SK-N-SH (cell line): ENCODE data around the gene BRINP1. TPM values are rescaled to one million over a fixed set of nuclear protein-coding genes. Genes with fewer than 3 reads are reported as not detected.

Experiments
- CTCF ChIA-PET: fragments of 300-600, 350-600 bp; formaldehyde crosslinking; extraction: SDS; loops from one replicate; lab custom pipeline; 2021; lab: Yijun Ruan, JAX
- POLR2A ChIA-PET: fragments of 350-600 bp; sonication (Branson Sonifier 250); formaldehyde crosslinking; extraction: SDS; loops from one replicate; lab custom pipeline; 2020; ENCODE audit warnings: antibody characterized with exemption, inconsistent platforms; lab: Yijun Ruan, JAX
- DNase-seq: peaks from one replicate; pipeline ENCODE4 v3.0.0; 2012
- H2AFZ ChIP-seq: fragments of 200-600 bp; sonication (generic); 2 replicates; pipeline ENCODE4 v1.8.1; 2016; ENCODE audit warnings: antibody characterized with exemption, mild to moderate bottlenecking, low read depth
- H3F3A ChIP-seq: fragments of 200-600 bp; sonication (generic); replicated peaks from 2 replicates; pipeline ENCODE3; 2016; ENCODE audit warnings: antibody characterized with exemption, mild to moderate bottlenecking; ENCODE audit not compliant: insufficient read depth
- H3K27ac ChIP-seq, 2 experiments: fragments of 200-500 bp in 1 of 2; fragments of 200-600 bp in 1 of 2; sonication (Bioruptor generic) in 1 of 2; sonication (generic), shearing (Covaris generic) in 1 of 2; 2 replicates each; pipeline versions ENCODE4 v1.5.1 to v1.6.1; 2014 to 2016; ENCODE audit warnings: low read depth in 2 of 2, inconsistent platforms in 1 of 2, low read length in 1 of 2, mild to moderate bottlenecking in 1 of 2, mixed read lengths in 1 of 2
- H3K27me3 ChIP-seq: fragments of 200-600 bp; sonication (generic), shearing (Covaris generic); 2 replicates; pipeline ENCODE4 v1.6.1; 2016; ENCODE audit warnings: mixed run types; ENCODE audit not compliant: insufficient read depth
- H3K36me3 ChIP-seq, 2 experiments: fragments of 200-500 bp in 1 of 2; fragments of 200-600 bp in 1 of 2; sonication (Bioruptor generic) in 1 of 2; sonication (generic) in 1 of 2; replicated peaks in 1 of 2; 2 replicates each; pipeline versions ENCODE3 to v1.5.1; 2014 to 2016; ENCODE audit warnings: low read length in 1 of 2, mild to moderate bottlenecking in 1 of 2; ENCODE audit not compliant: insufficient read depth in 2 of 2, control insufficient read depth in 1 of 2
- H3K4me1 ChIP-seq, 2 experiments: fragments of 200-500 bp in 1 of 2; fragments of 200-600 bp in 1 of 2; sonication (Bioruptor generic) in 1 of 2; sonication (generic), shearing (Covaris generic) in 1 of 2; 2 replicates each; pipeline versions ENCODE4 v1.5.1 to v1.6.1; 2014 to 2016; ENCODE audit warnings: low read depth in 1 of 2, low read length in 1 of 2, mixed run types in 1 of 2; ENCODE audit not compliant: insufficient read depth in 2 of 2, control insufficient read depth in 1 of 2
- H3K4me2 ChIP-seq: fragments of 200-600 bp; sonication (generic), shearing (Covaris generic); 2 replicates; pipeline ENCODE4 v1.6.1; 2017; ENCODE audit warnings: mixed run types
- H3K4me3 ChIP-seq, 2 experiments: fragments of 200-500 bp in 1 of 2; fragments of 200-600 bp in 1 of 2; sonication (Bioruptor generic) in 1 of 2; sonication (generic), shearing (Covaris generic) in 1 of 2; 2 replicates each; pipeline versions ENCODE4 v1.5.1 to v1.8.1; 2014 to 2016; ENCODE audit warnings: low read depth in 2 of 2, inconsistent platforms in 1 of 2, low read length in 1 of 2, mild to moderate bottlenecking in 1 of 2, mixed read lengths in 1 of 2, moderate library complexity in 1 of 2
- H3K79me2 ChIP-seq: fragments of 200-600 bp; sonication (generic); 2 replicates; pipeline ENCODE4 v1.8.1; 2017; ENCODE audit warnings: mild to moderate bottlenecking; ENCODE audit not compliant: insufficient read depth
- H3K9ac ChIP-seq: fragments of 200-600 bp; sonication (generic); 2 replicates; pipeline ENCODE4 v1.6.1; 2017; ENCODE audit warnings: mixed run types
- H3K9me2 ChIP-seq: fragments of 200-600 bp; sonication (generic); 2 replicates; pipeline ENCODE4 v1.6.1; 2017; ENCODE audit warnings: mixed run types
- H3K9me3 ChIP-seq: fragments of 200-600 bp; sonication (generic); 2 replicates; pipeline ENCODE4 v1.6.1; 2017; ENCODE audit warnings: mixed run types, mild to moderate bottlenecking, moderate library complexity
- H4K20me1 ChIP-seq: fragments of 200-600 bp; sonication (generic); 2 replicates; pipeline ENCODE4 v1.6.1; 2017; ENCODE audit warnings: mild to moderate bottlenecking, mixed run types; ENCODE audit not compliant: insufficient read depth
- CHD2 ChIP-seq: fragments of 150-350 bp; IDR thresholded peaks from 2 replicates; pipeline ENCODE4 v1.6.1; 2018; ENCODE audit warnings: low read length; ENCODE audit not compliant: partially characterized antibody
- ELF1 ChIP-seq: IDR thresholded peaks from 2 replicates; pipeline ENCODE4 v1.4.0; 2012
- EZH2phosphoT487 ChIP-seq: fragments of 200-600 bp; sonication (generic); IDR thresholded peaks from 2 replicates; pipeline ENCODE4 v1.6.1; 2017; ENCODE audit warnings: low read depth, mixed run types, mild to moderate bottlenecking, antibody characterized with exemption, moderate library complexity, borderline replicate concordance
- FOSL2 ChIP-seq: IDR thresholded peaks from 2 replicates; pipeline ENCODE4 v1.4.0; 2012; ENCODE audit warnings: low read depth, mild to moderate bottlenecking, moderate library complexity, borderline replicate concordance
- FOXJ3 ChIP-seq: sonication (generic); formaldehyde crosslinking; IDR thresholded peaks from 2 replicates; pipeline ENCODE4 v1.5.1; 2020; ENCODE audit warnings: mild to moderate bottlenecking, missing genetic modification reagents
- GATA2 ChIP-seq: sonication (generic); formaldehyde crosslinking; IDR thresholded peaks from 2 replicates; pipeline ENCODE4 v1.5.0; 2020; ENCODE audit warnings: mild to moderate bottlenecking, missing genetic modification reagents
- MAX ChIP-seq: IDR thresholded peaks from 2 replicates; pipeline ENCODE4 v1.4.0; 2012; ENCODE audit warnings: low read depth
- MEF2A ChIP-seq: IDR thresholded peaks from 2 replicates; pipeline ENCODE4 v1.4.0; 2012; ENCODE audit warnings: low read depth, borderline replicate concordance
- NRF1 ChIP-seq: IDR thresholded peaks from 2 replicates; pipeline ENCODE4 v1.6.1; 2012; ENCODE audit warnings: low read depth, mild to moderate bottlenecking, low read length
- RAD21 ChIP-seq: IDR thresholded peaks from 2 replicates; pipeline ENCODE4 v1.6.1; 2012; ENCODE audit warnings: mild to moderate bottlenecking, low read length
- RXRA ChIP-seq: IDR thresholded peaks from 2 replicates; pipeline ENCODE4 v1.4.0; 2012; ENCODE audit warnings: low read depth, mild to moderate bottlenecking, borderline replicate concordance
- SIN3A ChIP-seq: IDR thresholded peaks from 2 replicates; pipeline ENCODE4 v1.6.1; 2012; ENCODE audit warnings: low read depth, mild to moderate bottlenecking, low read length, moderate library complexity, borderline replicate concordance
- SMC3 ChIP-seq: IDR thresholded peaks from 2 replicates; pipeline ENCODE4 v1.6.1; 2012; ENCODE audit warnings: low read depth, low read length, improper control_type of control experiment
- TEAD4 ChIP-seq: IDR thresholded peaks from 2 replicates; pipeline ENCODE4 v1.4.0; 2012; ENCODE audit warnings: mild to moderate bottlenecking, borderline replicate concordance; ENCODE audit not compliant: insufficient read depth
- USF1 ChIP-seq: IDR thresholded peaks from 2 replicates; pipeline ENCODE4 v1.4.0; 2012; ENCODE audit warnings: low read depth, borderline replicate concordance
- YY1 ChIP-seq: IDR thresholded peaks from 2 replicates; pipeline ENCODE4 v1.4.0; 2012; ENCODE audit warnings: low read depth, mild to moderate bottlenecking
- WGBS: methylation state at CpG from one replicate; pipeline ENCODE4 v1.1.6; 2017; ENCODE audit warnings: low lambda C conversion rate; 5-methylcytosine and 5-hydroxymethylcytosine counted together
- polyA plus RNA-seq, 3 experiments: library from polyadenylated mRNA; depleted of rRNA; stranded (reverse); fragments of >200 nt; gene quantifications; 2 replicates each; pipeline ENCODE4 v1.2.3, GENCODE V29; 2012
- TF ChIP-seq, protein P1 (sequence below): IDR thresholded peaks from 2 replicates; pipeline ENCODE4 v1.4.0; 2012; ENCODE audit warnings: low read depth, borderline replicate concordance

BRINP1 gene
- polyA plus RNA-seq, 1 of the 3 experiments (the other 2 are of a cell fraction), result 0.41 TPM

DNA sequence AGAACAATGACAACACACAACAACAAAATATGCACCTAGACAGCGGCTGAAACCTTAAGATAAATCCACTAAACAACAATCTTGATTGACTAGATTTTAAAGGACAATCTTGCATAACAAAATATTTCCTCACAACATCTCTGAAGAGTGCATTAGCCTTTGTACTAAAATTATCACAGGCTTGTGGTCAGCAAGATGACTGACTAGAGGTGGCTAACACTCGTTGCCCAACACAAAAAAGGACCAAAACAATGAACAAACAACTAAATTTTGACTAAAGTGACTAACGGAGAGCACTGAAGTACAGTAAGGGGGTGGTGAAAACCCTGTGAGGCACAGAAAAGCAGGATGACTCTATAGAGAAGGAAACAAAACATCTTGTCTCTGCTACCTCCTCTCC lies 183.9 kb downstream of the BRINP1 start:
- H2AFZ ChIP-seq, result no peak overlapping the region
- H3K36me3 ChIP-seq, result no peaks in the 10 kb centered on the region
- CTCF ChIA-PET, result no interaction called here
- no peaks in the 10 kb centered on the region for H3K79me2 ChIP-seq
- no peaks in the 10 kb centered on the region for H3K27me3 ChIP-seq
- H3K9ac ChIP-seq, result no peak overlapping the region
- H3K9me2 ChIP-seq, result no peaks in the 10 kb centered on the region
- no peaks in the 10 kb centered on the region for H4K20me1 ChIP-seq
- H3F3A ChIP-seq, result no peaks in the 10 kb centered on the region
- DNase-seq, result no peak
- H3K9me3 ChIP-seq, result peaks cover 4% of the 10 kb centered on the region; the same call in 1 of the 2 replicates
- POLR2A ChIA-PET, result no interaction called here
- H3K4me1 ChIP-seq, result no peaks in the 10 kb centered on the region
- no peak overlapping the region for H3K27ac ChIP-seq
- no peak overlapping the region for H3K4me3 ChIP-seq
- 24% methylated on average over 3 of the region's 3 CpGs for WGBS
- H3K4me2 ChIP-seq, result no peak overlapping the region
- no peak for TF ChIP-seq GATA2 (CRISPR knock-in tag)
- no peak for TF ChIP-seq RXRA
- TF ChIP-seq MEF2A, result no peak
- no peak for TF ChIP-seq FOSL2
- no peak for TF ChIP-seq RAD21
- TF ChIP-seq YY1, result no peak
- TF ChIP-seq SMC3, result no peak
- no peak for TF ChIP-seq EZH2phosphoT487
- no peak for TF ChIP-seq MAX
- no peak for TF ChIP-seq CHD2
- TF ChIP-seq USF1, result no peak
- TF ChIP-seq FOXJ3, result no peak
- TF ChIP-seq, protein P1, sequence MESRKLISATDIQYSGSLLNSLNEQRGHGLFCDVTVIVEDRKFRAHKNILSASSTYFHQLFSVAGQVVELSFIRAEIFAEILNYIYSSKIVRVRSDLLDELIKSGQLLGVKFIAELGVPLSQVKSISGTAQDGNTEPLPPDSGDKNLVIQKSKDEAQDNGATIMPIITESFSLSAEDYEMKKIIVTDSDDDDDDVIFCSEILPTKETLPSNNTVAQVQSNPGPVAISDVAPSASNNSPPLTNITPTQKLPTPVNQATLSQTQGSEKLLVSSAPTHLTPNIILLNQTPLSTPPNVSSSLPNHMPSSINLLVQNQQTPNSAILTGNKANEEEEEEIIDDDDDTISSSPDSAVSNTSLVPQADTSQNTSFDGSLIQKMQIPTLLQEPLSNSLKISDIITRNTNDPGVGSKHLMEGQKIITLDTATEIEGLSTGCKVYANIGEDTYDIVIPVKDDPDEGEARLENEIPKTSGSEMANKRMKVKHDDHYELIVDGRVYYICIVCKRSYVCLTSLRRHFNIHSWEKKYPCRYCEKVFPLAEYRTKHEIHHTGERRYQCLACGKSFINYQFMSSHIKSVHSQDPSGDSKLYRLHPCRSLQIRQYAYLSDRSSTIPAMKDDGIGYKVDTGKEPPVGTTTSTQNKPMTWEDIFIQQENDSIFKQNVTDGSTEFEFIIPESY, result no peak
- TF ChIP-seq ELF1, result no peak
- no peak for TF ChIP-seq NRF1
- TF ChIP-seq TEAD4, result no peak
- no peak for TF ChIP-seq SIN3A
